GM12801 (cell line): ENCODE measurements around the gene ZNF784.

Source experiments
- CTCF ChIP-seq: IDR thresholded peaks from one replicate; pipeline ENCODE4 v1.5.1; 2011; ENCODE audit warnings: control low read depth; ENCODE audit not compliant: insufficient read length; ENCODE audit errors: extremely low read depth

Gene ZNF784

GRCh38 chr19:55640577-55641425 lies 16.4 kb upstream of the ZNF784 start, which contains the start of gene ZNF580:
ZNF580 (plus strand) TSS chr19:55641002; CDS start chr19:55642509, 1,507 bp downstream.
- TF ChIP-seq CTCF = no peak

- no peak for TF ChIP-seq CTCF
Measured at GRCh38 chr19:55640043-55640576, 15.7 kb upstream of the ZNF784 start.

- TF ChIP-seq CTCF = no peak
Measured at GRCh38 chr19:55638864-55639359, 14.5 kb upstream of the ZNF784 start.

DNA sequence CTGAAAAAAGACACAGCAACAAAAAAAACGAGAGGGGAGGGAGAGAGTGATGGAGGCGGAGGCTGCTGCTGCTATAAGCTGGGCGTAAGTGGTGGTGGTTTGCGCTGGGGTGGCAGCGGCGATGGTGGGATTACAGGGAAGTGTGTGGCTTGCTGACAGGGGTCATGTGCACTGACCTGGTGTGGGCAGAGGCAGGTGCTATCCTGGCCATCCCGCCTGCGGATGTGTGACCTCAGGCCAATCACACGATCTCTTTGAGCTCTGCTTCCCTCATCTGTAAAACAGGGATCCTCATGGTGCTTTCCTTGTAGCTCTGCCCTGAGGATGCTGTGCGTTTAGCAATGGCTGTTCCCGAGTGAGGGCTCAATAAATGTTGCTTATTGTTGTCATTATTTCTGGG lies 13.2 kb upstream of the ZNF784 start:
- TF ChIP-seq CTCF = no peak

- no peak for TF ChIP-seq CTCF
Measured at GRCh38 chr19:55636723-55637122, 12.4 kb upstream of the ZNF784 start.

- TF ChIP-seq CTCF = no peak
Measured at GRCh38 chr19:55635856-55636440, 11.6 kb upstream of the ZNF784 start.

DNA sequence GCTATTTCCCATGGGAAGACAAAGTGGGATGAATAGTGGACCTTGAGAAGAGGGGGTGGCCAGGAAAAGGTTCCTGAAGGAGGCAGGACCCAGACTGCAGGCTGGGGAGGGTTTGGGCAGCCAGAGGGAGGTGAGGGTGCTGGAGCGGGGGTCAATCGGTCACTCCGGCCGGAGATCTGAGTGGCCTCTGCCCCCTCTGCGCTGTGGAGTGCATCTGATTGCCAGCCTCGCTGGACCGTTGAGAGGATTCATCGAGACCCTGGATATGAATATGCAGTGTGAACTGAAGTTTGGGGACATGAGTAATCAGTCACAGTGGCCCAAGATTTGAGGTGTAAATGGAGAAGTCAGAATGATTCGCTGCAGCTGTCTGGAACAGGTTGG lies 11.0 kb upstream of the ZNF784 start:
- TF ChIP-seq CTCF = no peak
